Endodermal cell (in vitro differentiated cells): ENCODE measurements around the gene CHTF8. TPM values are rescaled to one million over a fixed set of nuclear protein-coding genes. Genes with fewer than 3 reads are reported as not detected.

Experiments used
- DNase-seq: peaks from one replicate; pipeline ENCODE4 v3.0.0-alpha.2; 2017
- H3K27ac ChIP-seq: 2 replicates; pipeline ENCODE4 v1.5.1; 2013; ENCODE audit warnings: mild to moderate bottlenecking, low read depth, low read length, moderate library complexity
- H3K27me3 ChIP-seq: 2 replicates; pipeline ENCODE4 v1.6.1; 2013; ENCODE audit warnings: mild to moderate bottlenecking, low read length, moderate library complexity; ENCODE audit not compliant: insufficient read depth, control insufficient read depth, poor library complexity, severe bottlenecking
- H3K36me3 ChIP-seq: 2 replicates; pipeline ENCODE4 v1.7.0; 2013; ENCODE audit warnings: mild to moderate bottlenecking, low read length, moderate library complexity; ENCODE audit not compliant: control insufficient read depth, insufficient read depth
- H3K4me1 ChIP-seq: one replicate; pipeline ENCODE4 v1.7.0; 2013; ENCODE audit warnings: low read length; ENCODE audit not compliant: control insufficient read depth, insufficient read depth
- H3K4me3 ChIP-seq: 2 replicates; pipeline ENCODE4 v1.5.1; 2013; ENCODE audit warnings: mild to moderate bottlenecking, low read length, moderate library complexity
- H3K9ac ChIP-seq: 2 replicates; pipeline ENCODE4 v1.6.1; 2013; ENCODE audit warnings: mild to moderate bottlenecking, low read length, moderate library complexity; ENCODE audit not compliant: poor library complexity, severe bottlenecking; ENCODE audit errors: extremely low read depth
- H3K9me3 ChIP-seq: 2 replicates; pipeline ENCODE4 v1.6.1; 2013; ENCODE audit warnings: mild to moderate bottlenecking, low read length, moderate library complexity; ENCODE audit not compliant: control insufficient read depth
- H3K27ac Mint-ChIP-seq: 2 replicates; pipeline ENCODE4 v1.8.0; 2020; ENCODE audit warnings: mixed read lengths
- H3K27me3 Mint-ChIP-seq: 2 replicates; pipeline ENCODE4 v1.8.0; 2021; ENCODE audit warnings: mild to moderate bottlenecking, mixed read lengths; ENCODE audit not compliant: insufficient read depth
- H3K36me3 Mint-ChIP-seq: 2 replicates; pipeline ENCODE4 v1.8.0; 2020; ENCODE audit warnings: low read depth, mixed read lengths
- H3K4me1 Mint-ChIP-seq: 2 replicates; pipeline ENCODE4 v1.8.0; 2020; ENCODE audit warnings: mixed read lengths
- H3K4me3 Mint-ChIP-seq: 2 replicates; pipeline ENCODE4 v1.8.0; 2020; ENCODE audit warnings: mild to moderate bottlenecking, moderate library complexity, mixed read lengths
- H3K9me3 Mint-ChIP-seq: 2 replicates; pipeline ENCODE4 v1.8.0; 2020; ENCODE audit warnings: mild to moderate bottlenecking, mixed read lengths
- WGBS, 2 experiments: methylation state at CpG; one replicate each; pipeline versions ENCODE4 v1.1.5 to v1.1.7; 2013; ENCODE audit warnings: missing lambda C conversion rate in 2 of 2, mixed read lengths in 1 of 2; ENCODE audit not compliant: insufficient coverage in 1 of 2, insufficient read length in 1 of 2; 5-methylcytosine and 5-hydroxymethylcytosine counted together
- total RNA-seq, 2 donors: library from RNA; stranded (reverse); fragmentation: NEBNext Ultra II Directional in 1 of 2; extraction: Animal tissue kit (Norgen Biotek cat#: 25700) in 1 of 2; gene quantifications; 2 replicates in 1 of 2; 3 replicates in 1 of 2; pipeline ENCODE4 v1.2.1, GENCODE V29; 2021
- TF ChIP-seq, protein P1 (sequence below): fragments of 200-600 bp; sonication (generic); conservative IDR thresholded peaks from 2 replicates; pipeline ENCODE4 v1.5.0; 2021; ENCODE audit warnings: antibody characterized with exemption, mild to moderate bottlenecking

CHTF8 gene
- total RNA-seq, 2 donors from 2014 or later, result 105 to 142 TPM

DNA sequence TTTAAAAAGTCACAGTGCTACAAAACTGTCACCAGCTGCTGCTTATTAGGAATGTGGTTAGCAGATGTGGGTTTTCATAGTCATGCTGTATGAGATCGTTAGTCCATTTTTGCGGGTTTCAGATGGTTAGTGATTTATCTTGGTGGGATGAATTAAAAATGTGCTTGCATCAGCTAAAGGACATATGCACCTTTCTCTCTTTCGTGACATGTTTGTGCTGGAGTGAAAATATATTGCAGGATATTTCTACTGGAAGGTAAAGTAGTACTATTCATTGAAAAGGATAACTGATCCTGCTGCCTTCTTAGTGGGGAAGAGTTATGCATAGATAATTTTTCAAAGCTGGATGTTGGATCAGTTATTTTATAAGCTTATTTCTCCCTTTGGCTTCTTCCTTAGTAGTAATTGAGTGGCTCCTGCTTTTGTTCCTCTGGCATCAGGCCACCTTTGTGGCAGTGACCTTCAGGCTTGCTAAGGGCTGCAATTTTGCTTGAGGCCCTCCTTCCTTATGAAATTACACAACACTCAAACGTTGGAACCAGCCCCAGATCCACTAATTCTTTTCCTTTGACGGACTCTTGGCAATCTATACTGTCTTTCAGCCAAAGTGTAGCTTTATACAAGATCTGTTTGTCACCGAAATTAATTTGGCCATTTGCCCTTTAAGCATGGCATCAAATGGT, 47.1 kb upstream of the CHTF8 start:
- TF ChIP-seq, protein P1, sequence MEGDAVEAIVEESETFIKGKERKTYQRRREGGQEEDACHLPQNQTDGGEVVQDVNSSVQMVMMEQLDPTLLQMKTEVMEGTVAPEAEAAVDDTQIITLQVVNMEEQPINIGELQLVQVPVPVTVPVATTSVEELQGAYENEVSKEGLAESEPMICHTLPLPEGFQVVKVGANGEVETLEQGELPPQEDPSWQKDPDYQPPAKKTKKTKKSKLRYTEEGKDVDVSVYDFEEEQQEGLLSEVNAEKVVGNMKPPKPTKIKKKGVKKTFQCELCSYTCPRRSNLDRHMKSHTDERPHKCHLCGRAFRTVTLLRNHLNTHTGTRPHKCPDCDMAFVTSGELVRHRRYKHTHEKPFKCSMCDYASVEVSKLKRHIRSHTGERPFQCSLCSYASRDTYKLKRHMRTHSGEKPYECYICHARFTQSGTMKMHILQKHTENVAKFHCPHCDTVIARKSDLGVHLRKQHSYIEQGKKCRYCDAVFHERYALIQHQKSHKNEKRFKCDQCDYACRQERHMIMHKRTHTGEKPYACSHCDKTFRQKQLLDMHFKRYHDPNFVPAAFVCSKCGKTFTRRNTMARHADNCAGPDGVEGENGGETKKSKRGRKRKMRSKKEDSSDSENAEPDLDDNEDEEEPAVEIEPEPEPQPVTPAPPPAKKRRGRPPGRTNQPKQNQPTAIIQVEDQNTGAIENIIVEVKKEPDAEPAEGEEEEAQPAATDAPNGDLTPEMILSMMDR, result no peak
- Histone ChIP-seq H3K27ac (no peak overlapping the region), H3K4me3 (no peak overlapping the region), H3K4me1 (no peaks in the 10 kb centered on the region), H3K9ac (no peak overlapping the region), H3K27me3 (no peaks in the 10 kb centered on the region), H3K9me3 (no peaks in the 10 kb centered on the region), H3K36me3 (no peaks in the 10 kb centered on the region)
- DNase-seq, result no peak
- H3K36me3 Mint-ChIP-seq, result peaks cover 2% of the 10 kb centered on the region
- no peak overlapping the region for H3K4me3 Mint-ChIP-seq
- no peak overlapping the region for H3K27ac Mint-ChIP-seq
- no peaks in the 10 kb centered on the region for H3K4me1 Mint-ChIP-seq
- WGBS, 2 experiments, result 87 to 91% methylated on average over 4 to 6 of the region's 6 CpGs
- no peaks in the 10 kb centered on the region for H3K9me3 Mint-ChIP-seq
- H3K27me3 Mint-ChIP-seq, result no peaks in the 10 kb centered on the region

DNA sequence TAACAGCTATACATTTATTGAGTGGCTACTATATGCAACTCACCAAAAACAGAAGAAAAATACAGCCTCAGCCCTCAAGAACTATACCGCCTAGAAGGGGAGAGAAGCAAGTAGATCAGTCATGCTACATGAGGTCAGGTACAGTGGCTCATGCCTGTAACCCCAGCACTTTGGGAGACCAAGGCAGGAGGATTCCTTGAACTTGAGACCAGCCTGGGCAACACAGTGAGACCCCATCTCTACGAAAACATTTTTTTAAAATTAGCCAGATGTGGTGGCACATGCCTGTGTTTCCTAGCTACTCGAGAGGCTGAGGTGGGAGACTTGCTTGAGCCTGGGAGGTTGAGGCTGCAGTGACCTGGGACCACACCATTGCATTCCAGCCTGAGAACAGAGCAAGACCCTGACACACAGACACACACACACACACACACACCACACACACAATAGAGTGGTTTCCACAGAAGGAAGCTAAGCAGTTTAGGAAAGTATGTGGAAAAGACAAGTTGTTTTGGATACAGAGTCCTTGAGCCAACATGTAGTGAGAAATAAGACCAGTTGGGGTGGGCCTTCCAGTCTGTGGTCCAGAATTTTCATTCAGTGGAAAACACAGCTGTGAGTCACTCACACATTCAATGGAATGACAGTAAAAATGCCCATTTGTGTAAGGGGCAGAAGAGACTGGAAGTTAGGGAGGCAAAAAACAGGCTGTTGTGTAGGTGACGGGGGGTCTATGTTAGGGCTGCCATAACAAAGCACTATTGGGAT, 43.8 kb upstream of the CHTF8 start:
- Mint-ChIP-seq H3K27me3 (no peaks in the 10 kb centered on the region), H3K4me3 (no peak overlapping the region), H3K9me3 (no peaks in the 10 kb centered on the region), H3K27ac (no peak overlapping the region), H3K4me1 (peaks cover 8% of the 10 kb centered on the region), H3K36me3 (peaks cover 2% of the 10 kb centered on the region)
- Histone ChIP-seq H3K9me3 (no peaks in the 10 kb centered on the region), H3K27ac (no peak overlapping the region), H3K4me1 (no peaks in the 10 kb centered on the region), H3K36me3 (peaks cover 4% of the 10 kb centered on the region), H3K27me3 (no peaks in the 10 kb centered on the region), H3K4me3 (no peak overlapping the region), H3K9ac (no peak overlapping the region)
- 89 to 97% methylated on average over 3 to 4 of the region's 4 CpGs for WGBS, 2 experiments
- DNase-seq, result no peak
- TF ChIP-seq, protein P1, result no peak

DNA sequence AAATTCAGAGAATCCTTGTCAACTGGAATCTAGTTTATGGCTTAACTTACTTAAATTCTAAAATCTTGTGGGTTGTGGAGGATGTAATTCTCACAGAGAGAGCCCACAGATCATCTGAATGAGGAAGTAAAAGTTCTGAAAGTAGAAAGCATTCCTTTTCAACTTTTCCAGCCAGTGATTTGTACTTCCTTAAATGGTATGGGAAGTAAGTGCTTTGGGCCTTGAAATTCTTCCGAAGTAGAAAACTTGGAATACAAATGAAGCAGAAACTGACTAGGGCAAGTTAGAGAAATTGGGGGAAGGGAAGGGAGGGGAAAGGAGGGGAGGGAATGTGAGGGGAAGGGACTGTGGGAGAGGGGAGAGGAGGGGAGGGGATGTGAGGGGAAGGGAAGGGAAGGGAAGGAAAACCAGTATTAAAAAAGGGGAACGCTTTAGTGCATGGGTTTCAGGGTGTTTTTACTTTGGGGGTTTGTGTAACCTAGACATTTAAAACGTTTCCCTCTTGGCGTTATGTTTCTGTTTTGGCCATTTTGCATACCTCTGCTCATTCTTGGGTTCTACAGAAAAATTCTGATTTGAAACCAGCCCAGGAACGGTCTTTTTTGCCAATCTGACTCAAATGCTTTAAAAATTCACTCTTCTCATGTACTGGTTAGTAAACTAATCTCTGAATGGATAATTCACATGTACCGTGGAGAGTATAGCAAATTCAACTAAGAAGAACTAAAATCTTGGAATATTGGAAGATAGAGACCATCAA, 39.1 kb upstream of the CHTF8 start:
- Histone ChIP-seq H3K27ac (peak overlapping the region; percentile 41), H3K4me1 (no peaks in the 10 kb centered on the region), H3K36me3 (peaks cover 25% of the 10 kb centered on the region), H3K4me3 (no peak overlapping the region), H3K9ac (no peak overlapping the region), H3K27me3 (no peaks in the 10 kb centered on the region), H3K9me3 (no peaks in the 10 kb centered on the region)
- no peak overlapping the region for H3K27ac Mint-ChIP-seq
- TF ChIP-seq, protein P1, result no peak
- no peak for DNase-seq
- no peak overlapping the region for H3K4me3 Mint-ChIP-seq
- H3K27me3 Mint-ChIP-seq, result no peaks in the 10 kb centered on the region
- WGBS, 2 experiments, result 84 to 86% methylated on average over 4 to 6 of the region's 6 CpGs
- peaks cover 23% of the 10 kb centered on the region for H3K36me3 Mint-ChIP-seq
- H3K9me3 Mint-ChIP-seq, result no peaks in the 10 kb centered on the region
- peaks cover 15% of the 10 kb centered on the region for H3K4me1 Mint-ChIP-seq
